ENCODE measurements around the gene SASH1.
"Not testable (repeated sequence)": the region's sequence is repeated elsewhere in the genome, so short reads cannot be mapped to it uniquely, and the experiment has no call there.

SASH1 gene

GRCh38 chr6:148580442-148580841, 237.8 kb downstream of the SASH1 start:
- Histone ChIP-seq H3K9me3 (ENCODE audit: control insufficient read depth, low read length) (no peaks in the 10 kb centered on the region), H3K27ac (ENCODE audit: insufficient read depth, low read length, poor library complexity, severe bottlenecking) (no peak overlapping the region), H3K4me3 (ENCODE audit: insufficient read depth, low read depth, low read length, poor library complexity, severe bottlenecking) (no peak overlapping the region), H3K36me3 (ENCODE audit: control insufficient read depth, insufficient read depth, low read length) (no peaks in the 10 kb centered on the region), H3K27me3 (replicated peaks; ENCODE audit: control insufficient read depth, insufficient read depth, low read length, poor library complexity, severe bottlenecking) (no peaks in the 10 kb centered on the region), H3K4me1 (ENCODE audit: control insufficient read depth, insufficient read depth, low read length, poor library complexity, severe bottlenecking) (no peaks in the 10 kb centered on the region)
- no peak for DNase-seq

- no peaks in the 10 kb centered on the region for H3K9me3 ChIP-seq (ENCODE audit: control insufficient read depth, low read length)
- no peaks in the 10 kb centered on the region for H3K36me3 ChIP-seq (ENCODE audit: control insufficient read depth, insufficient read depth, low read length)
- H3K27me3 ChIP-seq (replicated peaks; ENCODE audit: control insufficient read depth, insufficient read depth, low read length, poor library complexity, severe bottlenecking) = no peaks in the 10 kb centered on the region
- H3K4me3 ChIP-seq (ENCODE audit: insufficient read depth, low read depth, low read length, poor library complexity, severe bottlenecking) = no peak overlapping the region
- H3K27ac ChIP-seq (ENCODE audit: insufficient read depth, low read length, poor library complexity, severe bottlenecking) = no peak overlapping the region
- no peak for DNase-seq
- no peaks in the 10 kb centered on the region for H3K4me1 ChIP-seq (ENCODE audit: control insufficient read depth, insufficient read depth, low read length, poor library complexity, severe bottlenecking)
These were observed 241.0 kb downstream of the SASH1 start for GRCh38 chr6:148583631-148584030.

GRCh38 chr6:148585641-148586040, 243.0 kb downstream of the SASH1 start:
- not testable (repeated sequence) for DNase-seq; H3K27ac ChIP-seq (ENCODE audit: insufficient read depth, low read length, poor library complexity, severe bottlenecking); H3K27me3 ChIP-seq (replicated peaks; ENCODE audit: control insufficient read depth, insufficient read depth, low read length, poor library complexity, severe bottlenecking); H3K4me3 ChIP-seq (ENCODE audit: insufficient read depth, low read depth, low read length, poor library complexity, severe bottlenecking); H3K36me3 ChIP-seq (ENCODE audit: control insufficient read depth, insufficient read depth, low read length); H3K4me1 ChIP-seq (ENCODE audit: control insufficient read depth, insufficient read depth, low read length, poor library complexity, severe bottlenecking); H3K9me3 ChIP-seq (ENCODE audit: control insufficient read depth, low read length)

- no peak overlapping the region for H3K4me3 ChIP-seq (ENCODE audit: insufficient read depth, low read depth, low read length, poor library complexity, severe bottlenecking)
- H3K27me3 ChIP-seq (replicated peaks; ENCODE audit: control insufficient read depth, insufficient read depth, low read length, poor library complexity, severe bottlenecking) = no peaks in the 10 kb centered on the region
- H3K36me3 ChIP-seq (ENCODE audit: control insufficient read depth, insufficient read depth, low read length) = no peaks in the 10 kb centered on the region
- H3K9me3 ChIP-seq (ENCODE audit: control insufficient read depth, low read length) = no peaks in the 10 kb centered on the region
- H3K4me1 ChIP-seq (ENCODE audit: control insufficient read depth, insufficient read depth, low read length, poor library complexity, severe bottlenecking) = no peaks in the 10 kb centered on the region
- no peak overlapping the region for H3K27ac ChIP-seq (ENCODE audit: insufficient read depth, low read length, poor library complexity, severe bottlenecking)
- DNase-seq = no peak
These were observed 248.2 kb downstream of the SASH1 start for GRCh38 chr6:148590883-148591282.

- DNase-seq = no peak
- no peak overlapping the region for H3K27ac ChIP-seq (ENCODE audit: insufficient read depth, low read length, poor library complexity, severe bottlenecking)
- no peaks in the 10 kb centered on the region for H3K9me3 ChIP-seq (ENCODE audit: control insufficient read depth, low read length)
- no peaks in the 10 kb centered on the region for H3K36me3 ChIP-seq (ENCODE audit: control insufficient read depth, insufficient read depth, low read length)
- H3K4me3 ChIP-seq (ENCODE audit: insufficient read depth, low read depth, low read length, poor library complexity, severe bottlenecking) = no peak overlapping the region
- no peaks in the 10 kb centered on the region for H3K27me3 ChIP-seq (replicated peaks; ENCODE audit: control insufficient read depth, insufficient read depth, low read length, poor library complexity, severe bottlenecking)
- H3K4me1 ChIP-seq (ENCODE audit: control insufficient read depth, insufficient read depth, low read length, poor library complexity, severe bottlenecking) = no peaks in the 10 kb centered on the region
These were observed 249.0 kb downstream of the SASH1 start for GRCh38 chr6:148591656-148592055.

- Histone ChIP-seq H3K9me3 (ENCODE audit: control insufficient read depth, low read length) (no peaks in the 10 kb centered on the region), H3K36me3 (ENCODE audit: control insufficient read depth, insufficient read depth, low read length) (no peaks in the 10 kb centered on the region), H3K27me3 (replicated peaks; ENCODE audit: control insufficient read depth, insufficient read depth, low read length, poor library complexity, severe bottlenecking) (peaks cover 2% of the 10 kb centered on the region), H3K4me1 (ENCODE audit: control insufficient read depth, insufficient read depth, low read length, poor library complexity, severe bottlenecking) (no peaks in the 10 kb centered on the region), H3K4me3 (ENCODE audit: insufficient read depth, low read depth, low read length, poor library complexity, severe bottlenecking) (no peak overlapping the region), H3K27ac (ENCODE audit: insufficient read depth, low read length, poor library complexity, severe bottlenecking) (no peak overlapping the region)
- DNase-seq = no peak
These were observed 250.6 kb downstream of the SASH1 start for GRCh38 chr6:148593130-148593812.

- peaks cover 2% of the 10 kb centered on the region for H3K27me3 ChIP-seq (replicated peaks; ENCODE audit: control insufficient read depth, insufficient read depth, low read length, poor library complexity, severe bottlenecking)
- no peak for DNase-seq
- H3K27ac ChIP-seq (ENCODE audit: insufficient read depth, low read length, poor library complexity, severe bottlenecking) = no peak overlapping the region
- no peaks in the 10 kb centered on the region for H3K4me1 ChIP-seq (ENCODE audit: control insufficient read depth, insufficient read depth, low read length, poor library complexity, severe bottlenecking)
- no peak overlapping the region for H3K4me3 ChIP-seq (ENCODE audit: insufficient read depth, low read depth, low read length, poor library complexity, severe bottlenecking)
- no peaks in the 10 kb centered on the region for H3K36me3 ChIP-seq (ENCODE audit: control insufficient read depth, insufficient read depth, low read length)
- H3K9me3 ChIP-seq (ENCODE audit: control insufficient read depth, low read length) = no peaks in the 10 kb centered on the region
These were observed 251.2 kb downstream of the SASH1 start for GRCh38 chr6:148593813-148594170.

- no peaks in the 10 kb centered on the region for H3K36me3 ChIP-seq (ENCODE audit: control insufficient read depth, insufficient read depth, low read length)
- H3K4me3 ChIP-seq (ENCODE audit: insufficient read depth, low read depth, low read length, poor library complexity, severe bottlenecking) = no peak overlapping the region
- DNase-seq = no peak
- no peak overlapping the region for H3K27ac ChIP-seq (ENCODE audit: insufficient read depth, low read length, poor library complexity, severe bottlenecking)
- H3K4me1 ChIP-seq (ENCODE audit: control insufficient read depth, insufficient read depth, low read length, poor library complexity, severe bottlenecking) = no peaks in the 10 kb centered on the region
- peaks cover 2% of the 10 kb centered on the region for H3K27me3 ChIP-seq (replicated peaks; ENCODE audit: control insufficient read depth, insufficient read depth, low read length, poor library complexity, severe bottlenecking)
- no peaks in the 10 kb centered on the region for H3K9me3 ChIP-seq (ENCODE audit: control insufficient read depth, low read length)
These were observed 252.9 kb downstream of the SASH1 start for GRCh38 chr6:148595550-148595949.

GRCh38 chr6:148596891-148597455, 254.3 kb downstream of the SASH1 start:
- no peaks in the 10 kb centered on the region for H3K36me3 ChIP-seq (ENCODE audit: control insufficient read depth, insufficient read depth, low read length)
- peaks cover 2% of the 10 kb centered on the region for H3K27me3 ChIP-seq (replicated peaks; ENCODE audit: control insufficient read depth, insufficient read depth, low read length, poor library complexity, severe bottlenecking)
- DNase-seq = no peak
- no peak overlapping the region for H3K27ac ChIP-seq (ENCODE audit: insufficient read depth, low read length, poor library complexity, severe bottlenecking)
- no peaks in the 10 kb centered on the region for H3K4me1 ChIP-seq (ENCODE audit: control insufficient read depth, insufficient read depth, low read length, poor library complexity, severe bottlenecking)
- H3K9me3 ChIP-seq (ENCODE audit: control insufficient read depth, low read length) = no peaks in the 10 kb centered on the region
- no peak overlapping the region for H3K4me3 ChIP-seq (ENCODE audit: insufficient read depth, low read depth, low read length, poor library complexity, severe bottlenecking)

- DNase-seq = no peak
- Histone ChIP-seq H3K9me3 (ENCODE audit: control insufficient read depth, low read length) (no peaks in the 10 kb centered on the region), H3K27ac (ENCODE audit: insufficient read depth, low read length, poor library complexity, severe bottlenecking) (no peak overlapping the region), H3K27me3 (replicated peaks; ENCODE audit: control insufficient read depth, insufficient read depth, low read length, poor library complexity, severe bottlenecking) (peaks cover 2% of the 10 kb centered on the region), H3K4me3 (ENCODE audit: insufficient read depth, low read depth, low read length, poor library complexity, severe bottlenecking) (no peak overlapping the region), H3K4me1 (ENCODE audit: control insufficient read depth, insufficient read depth, low read length, poor library complexity, severe bottlenecking) (no peaks in the 10 kb centered on the region), H3K36me3 (ENCODE audit: control insufficient read depth, insufficient read depth, low read length) (no peaks in the 10 kb centered on the region)
These were observed 256.1 kb downstream of the SASH1 start for GRCh38 chr6:148598724-148599123.
